Inferior parietal cortex (tissue), 1 donor: Measurements from ENCODE around the gene TFEB.

ENCODE experiments used
- DNase-seq: peaks from one replicate; pipeline ENCODE4 v3.0.0-alpha.2; 2016; ENCODE audit errors: extremely low spot score

Gene TFEB

GRCh38 chr6:41735427-41736185 is at the start of gene TFEB:
Gene TFEB, minus strand, starts transcription at chr6:41735608. Its CDS starts 44,395 bp downstream, at chr6:41691213.
- peak; percentile 96 for DNase-seq

DNA sequence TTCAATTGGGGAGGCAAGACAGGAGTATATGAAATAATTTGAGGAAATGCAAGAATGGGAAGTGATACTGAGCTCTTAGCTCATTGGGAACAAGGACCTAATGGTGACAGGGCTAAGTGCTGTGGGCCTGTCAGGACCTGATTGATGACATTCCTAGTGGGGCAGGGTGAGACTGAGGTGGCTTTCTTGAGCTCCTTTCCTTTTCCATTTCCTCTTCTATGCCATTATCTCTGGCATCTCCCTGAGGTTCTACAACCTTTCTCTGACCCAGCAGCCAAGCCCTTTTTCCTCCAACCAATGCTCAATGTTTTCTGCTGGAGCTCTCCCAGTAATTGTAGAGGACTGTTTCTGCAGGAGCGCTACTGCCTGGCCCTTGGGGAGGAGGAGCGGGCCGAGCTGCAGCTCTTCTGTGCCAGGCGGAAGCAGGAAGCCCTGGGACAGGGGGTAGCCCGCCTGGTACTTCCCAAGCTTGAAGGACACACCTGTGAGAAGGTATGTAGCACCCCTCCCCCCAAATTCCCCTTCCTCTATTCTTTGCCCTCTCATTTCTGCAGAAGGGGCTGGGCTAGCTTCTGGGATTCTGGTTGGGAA is 49.3 kb upstream of the TFEB start:
- DNase-seq, result no peak

- no peak for DNase-seq
Measured at GRCh38 chr6:41783106-41783780, 47.8 kb upstream of the TFEB start.

- DNase-seq, result no peak
Measured at GRCh38 chr6:41781366-41781730, 45.9 kb upstream of the TFEB start.

DNA sequence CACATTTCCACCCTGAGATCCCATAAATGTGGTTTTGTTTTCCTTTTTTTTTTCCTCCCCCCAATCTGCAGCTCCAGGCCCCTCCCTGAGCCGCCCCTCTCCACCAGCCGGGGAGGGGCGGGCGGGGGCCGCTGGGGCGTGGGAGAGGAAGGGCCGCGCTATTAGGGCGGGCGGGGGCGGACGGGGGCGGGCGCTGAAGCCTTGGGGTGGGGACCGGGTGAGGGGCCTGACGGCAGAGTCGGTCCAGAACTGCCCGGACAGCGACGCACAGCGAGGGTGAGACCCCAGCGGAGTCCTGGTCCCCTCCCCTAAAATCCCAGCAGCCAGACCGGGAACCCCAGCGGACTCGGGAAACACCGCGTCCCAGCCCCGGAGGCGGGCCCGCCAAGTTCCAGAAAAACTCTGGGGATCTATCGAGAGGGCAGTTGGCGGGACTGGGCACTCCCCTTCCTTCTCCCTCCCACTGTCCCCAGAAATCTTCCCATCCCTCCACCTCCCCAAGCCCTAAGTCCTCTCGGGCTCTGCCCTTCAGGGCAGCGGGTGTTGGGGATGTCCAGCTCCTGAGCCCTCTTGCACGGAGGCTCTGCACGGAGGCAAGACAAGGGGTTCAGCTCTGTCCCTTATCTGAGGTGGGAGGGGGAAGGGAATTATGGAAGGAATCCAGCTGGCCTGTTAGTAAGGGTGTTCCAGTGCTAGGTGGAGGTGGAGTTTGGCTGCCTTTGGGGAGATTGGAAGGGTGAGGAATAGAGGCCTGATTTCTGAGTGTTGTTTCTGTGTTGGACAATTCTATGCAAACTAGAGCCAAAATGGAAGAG is 45.4 kb upstream of the TFEB start, which contains the start of gene PRICKLE4:
Gene PRICKLE4 (plus strand): TSS at position 232 of the 815 bp plus-strand sequence. CDS start 2,692 bp downstream, outside the sequence.
- DNase-seq, result no peak

GRCh38 chr6:41779788-41780550 is 44.6 kb upstream of the TFEB start, which contains the start of gene FRS3:
Gene FRS3, minus strand, starts transcription at chr6:41779900. Its CDS starts 2,913 bp downstream, at chr6:41776987.
- DNase-seq, result peak; percentile 98

- DNase-seq, result no peak
Measured at GRCh38 chr6:41779336-41779735, 43.9 kb upstream of the TFEB start.

DNA sequence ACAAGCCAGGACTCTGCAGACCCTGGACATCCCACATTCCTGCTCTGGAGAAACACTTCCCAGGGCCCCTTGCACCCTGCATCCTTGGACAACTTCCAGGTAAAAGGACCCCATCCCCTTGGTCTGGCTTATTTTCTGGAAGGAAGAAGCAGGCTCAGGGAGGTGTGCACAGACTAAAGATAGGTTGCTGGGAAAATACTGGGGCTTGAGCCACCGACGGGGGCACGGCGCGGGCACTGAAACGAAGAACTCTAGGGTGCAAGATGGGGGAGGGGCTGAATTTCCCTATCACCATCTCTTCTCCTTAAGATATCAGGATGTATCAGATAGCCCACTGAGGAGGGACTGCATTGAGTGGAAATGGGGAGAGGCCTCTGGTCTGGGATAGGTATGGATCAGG is 43.5 kb upstream of the TFEB start:
- DNase-seq, result no peak

GRCh38 chr6:41777551-41778285 is 42.3 kb upstream of the TFEB start:
- no peak for DNase-seq

DNA sequence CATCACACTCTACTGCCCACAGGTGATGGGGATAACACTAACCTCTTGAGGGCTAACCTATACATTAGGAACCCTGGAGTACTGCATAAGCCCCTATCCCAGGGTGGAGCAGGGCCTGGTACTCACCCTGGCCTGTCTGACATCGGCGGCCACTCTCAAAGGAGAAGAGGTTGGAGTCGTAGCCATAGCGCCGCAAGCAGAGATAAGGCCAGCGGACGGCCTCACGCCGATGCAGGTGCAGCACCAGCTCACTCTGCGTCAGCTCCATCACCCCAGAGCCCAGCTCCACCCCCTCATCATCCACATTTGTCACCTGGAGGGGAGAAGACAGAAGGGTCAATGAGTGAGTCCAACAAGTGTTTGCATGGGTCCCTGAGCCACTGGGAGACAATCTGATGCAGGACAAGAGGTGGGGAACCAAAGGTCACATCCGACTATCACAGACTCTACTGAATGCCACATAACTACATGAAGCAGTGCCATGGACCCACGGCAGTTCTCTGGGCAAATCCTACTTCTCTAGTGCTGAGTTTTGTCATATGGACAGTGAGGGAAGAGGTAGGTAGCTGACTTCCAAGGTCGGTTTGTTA is 40.0 kb upstream of the TFEB start:
- no peak for DNase-seq

- no peak for DNase-seq
Measured at GRCh38 chr6:41774841-41775240, 39.4 kb upstream of the TFEB start.

DNA sequence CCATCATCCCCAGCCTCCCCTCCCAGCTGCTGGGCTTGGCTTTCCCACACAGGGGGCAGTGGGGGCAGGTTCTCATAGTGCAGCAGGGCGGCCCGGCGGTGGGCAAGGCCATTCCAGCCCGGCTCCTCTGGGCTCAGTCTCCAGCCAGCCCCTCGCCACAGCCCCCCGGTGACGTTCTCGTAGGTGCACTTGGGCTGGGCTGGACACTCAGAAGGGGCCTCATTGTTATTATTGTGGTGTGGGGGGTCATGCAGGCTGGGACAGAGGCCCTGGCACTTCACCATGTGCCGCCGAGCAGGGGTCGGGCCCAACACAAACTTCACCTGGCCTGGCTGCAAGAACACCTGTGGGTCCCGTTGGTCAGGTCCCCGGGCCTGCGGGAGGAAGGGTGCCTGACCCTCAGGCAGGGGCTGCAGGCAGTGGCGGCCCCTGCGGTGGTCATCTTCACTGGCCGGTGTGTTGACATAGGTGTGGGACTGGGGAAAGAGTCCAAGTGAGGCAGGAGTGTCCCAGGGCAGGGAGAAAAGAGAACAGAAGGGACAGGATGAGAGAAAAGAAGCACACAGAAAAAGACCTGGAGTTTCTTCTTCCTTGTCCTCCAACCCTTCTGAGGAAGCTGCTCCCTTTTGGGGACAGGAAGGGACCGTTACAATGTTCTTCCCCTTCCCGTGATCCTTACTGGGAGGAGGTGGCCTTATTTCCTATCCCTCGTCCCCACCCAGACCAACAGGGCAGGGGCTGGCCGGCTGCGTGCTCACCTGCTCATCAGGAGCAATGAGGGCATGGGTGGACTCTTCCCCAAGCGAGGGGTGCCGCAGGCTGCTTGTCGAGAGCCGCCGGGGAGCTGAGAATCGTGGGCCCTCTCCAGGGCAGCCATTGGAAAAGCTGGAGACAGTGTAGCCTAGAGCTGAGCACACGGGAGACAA is 35.9 kb upstream of the TFEB start:
- DNase-seq, result no peak

- no peak for DNase-seq
Measured at GRCh38 chr6:41770381-41771057, 35.1 kb upstream of the TFEB start.

DNA sequence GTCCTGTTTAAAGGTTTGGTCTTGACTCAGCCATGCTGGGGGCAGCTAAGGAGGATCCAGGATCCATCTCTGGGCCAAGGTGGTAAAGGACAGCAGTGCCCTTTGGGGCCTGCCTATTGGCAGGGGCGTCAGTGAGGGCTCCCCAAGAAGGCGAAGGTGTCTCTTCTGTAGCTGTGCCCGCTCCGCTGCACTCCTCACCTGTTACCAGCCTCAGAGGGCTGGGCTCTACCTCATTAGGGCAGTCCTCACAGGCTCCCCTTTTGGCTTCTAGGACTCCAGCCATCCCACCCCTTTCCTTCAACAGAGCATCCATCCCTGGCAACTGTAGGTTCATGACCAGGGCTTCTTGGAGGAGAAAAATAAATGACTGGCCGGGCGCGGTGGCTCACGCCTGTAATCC is 34.0 kb upstream of the TFEB start:
- no peak for DNase-seq

- DNase-seq, result no peak
Measured at GRCh38 chr6:41768545-41769308, 33.3 kb upstream of the TFEB start.

GRCh38 chr6:41767112-41767833 is 31.9 kb upstream of the TFEB start:
- DNase-seq, result no peak
